ENCODE data around the gene GABRG3.

Gene GABRG3

GRCh38 chr15:27459836-27460235, 488.9 kb downstream of the GABRG3 start:
- Histone ChIP-seq H3K36me3 (no peaks in the 10 kb centered on the region), H3K4me3 (ENCODE audit: low read depth, low read length) (no peak overlapping the region), H3K27me3 (no peaks in the 10 kb centered on the region), H3K4me1 (no peaks in the 10 kb centered on the region), H3K9me3 (no peaks in the 10 kb centered on the region)
- no peak for TF ChIP-seq CTCF (IDR thresholded peaks at IDR 0.05; ENCODE audit: low read depth, low read length)
- DNase-seq: no peak

- Histone ChIP-seq H3K4me1 (no peaks in the 10 kb centered on the region), H3K27me3 (no peaks in the 10 kb centered on the region), H3K9me3 (no peaks in the 10 kb centered on the region), H3K36me3 (no peaks in the 10 kb centered on the region), H3K4me3 (ENCODE audit: low read depth, low read length) (no peak overlapping the region)
- DNase-seq: no peak
- TF ChIP-seq CTCF (IDR thresholded peaks at IDR 0.05; ENCODE audit: low read depth, low read length): no peak
These were observed 490.2 kb downstream of the GABRG3 start for GRCh38 chr15:27461181-27461580.

GRCh38 chr15:27463525-27464088, 492.6 kb downstream of the GABRG3 start:
- Histone ChIP-seq H3K4me3 (ENCODE audit: low read depth, low read length) (no peak overlapping the region), H3K4me1 (no peaks in the 10 kb centered on the region), H3K27me3 (no peaks in the 10 kb centered on the region), H3K36me3 (no peaks in the 10 kb centered on the region), H3K9me3 (no peaks in the 10 kb centered on the region)
- DNase-seq: no peak
- TF ChIP-seq CTCF (IDR thresholded peaks at IDR 0.05; ENCODE audit: low read depth, low read length): no peak

- H3K9me3 ChIP-seq: no peaks in the 10 kb centered on the region
- no peaks in the 10 kb centered on the region for H3K27me3 ChIP-seq
- no peak overlapping the region for H3K4me3 ChIP-seq (ENCODE audit: low read depth, low read length)
- DNase-seq: no peak
- no peak for TF ChIP-seq CTCF (IDR thresholded peaks at IDR 0.05; ENCODE audit: low read depth, low read length)
- no peaks in the 10 kb centered on the region for H3K4me1 ChIP-seq
- H3K36me3 ChIP-seq: no peaks in the 10 kb centered on the region
These were observed 494.1 kb downstream of the GABRG3 start for GRCh38 chr15:27464941-27465612.

- no peaks in the 10 kb centered on the region for H3K9me3 ChIP-seq
- H3K4me1 ChIP-seq: no peaks in the 10 kb centered on the region
- no peak for DNase-seq
- no peaks in the 10 kb centered on the region for H3K36me3 ChIP-seq
- no peak overlapping the region for H3K4me3 ChIP-seq (ENCODE audit: low read depth, low read length)
- H3K27me3 ChIP-seq: no peaks in the 10 kb centered on the region
- TF ChIP-seq CTCF (IDR thresholded peaks at IDR 0.05; ENCODE audit: low read depth, low read length): no peak
These were observed 495.8 kb downstream of the GABRG3 start for GRCh38 chr15:27466758-27467157.

- Histone ChIP-seq H3K9me3 (no peaks in the 10 kb centered on the region), H3K27me3 (no peaks in the 10 kb centered on the region), H3K4me1 (no peaks in the 10 kb centered on the region), H3K36me3 (no peaks in the 10 kb centered on the region), H3K4me3 (ENCODE audit: low read depth, low read length) (no peak overlapping the region)
- DNase-seq: no peak
- TF ChIP-seq CTCF (IDR thresholded peaks at IDR 0.05; ENCODE audit: low read depth, low read length): no peak
These were observed 497.2 kb downstream of the GABRG3 start for GRCh38 chr15:27468151-27468591.
